Measurements from ENCODE around the gene MAGI3.
"Not testable (repeated sequence)": the region's sequence is repeated elsewhere in the genome, so short reads cannot be mapped to it uniquely, and the experiment has no call there.

DNA sequence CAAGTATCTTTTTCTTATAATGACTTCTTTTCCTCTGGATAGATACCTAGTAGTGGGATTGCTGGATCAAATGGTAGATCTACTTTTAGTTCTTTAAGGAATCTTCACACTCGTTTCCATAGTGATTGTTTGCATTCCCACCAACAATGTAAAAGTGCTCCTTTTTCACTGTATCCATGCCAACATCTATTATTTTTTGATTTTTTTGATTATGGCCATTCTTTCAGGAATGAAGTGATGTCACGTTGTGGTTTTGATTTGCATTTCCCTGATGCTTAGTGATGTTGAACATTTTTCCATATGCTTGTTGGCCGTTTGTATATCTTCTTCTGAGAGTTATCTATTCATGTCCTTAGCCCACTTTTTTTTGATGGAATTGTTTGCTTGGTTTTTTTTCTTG, 94.8 kb downstream of the MAGI3 start:
- TF ChIP-seq, protein P1, sequence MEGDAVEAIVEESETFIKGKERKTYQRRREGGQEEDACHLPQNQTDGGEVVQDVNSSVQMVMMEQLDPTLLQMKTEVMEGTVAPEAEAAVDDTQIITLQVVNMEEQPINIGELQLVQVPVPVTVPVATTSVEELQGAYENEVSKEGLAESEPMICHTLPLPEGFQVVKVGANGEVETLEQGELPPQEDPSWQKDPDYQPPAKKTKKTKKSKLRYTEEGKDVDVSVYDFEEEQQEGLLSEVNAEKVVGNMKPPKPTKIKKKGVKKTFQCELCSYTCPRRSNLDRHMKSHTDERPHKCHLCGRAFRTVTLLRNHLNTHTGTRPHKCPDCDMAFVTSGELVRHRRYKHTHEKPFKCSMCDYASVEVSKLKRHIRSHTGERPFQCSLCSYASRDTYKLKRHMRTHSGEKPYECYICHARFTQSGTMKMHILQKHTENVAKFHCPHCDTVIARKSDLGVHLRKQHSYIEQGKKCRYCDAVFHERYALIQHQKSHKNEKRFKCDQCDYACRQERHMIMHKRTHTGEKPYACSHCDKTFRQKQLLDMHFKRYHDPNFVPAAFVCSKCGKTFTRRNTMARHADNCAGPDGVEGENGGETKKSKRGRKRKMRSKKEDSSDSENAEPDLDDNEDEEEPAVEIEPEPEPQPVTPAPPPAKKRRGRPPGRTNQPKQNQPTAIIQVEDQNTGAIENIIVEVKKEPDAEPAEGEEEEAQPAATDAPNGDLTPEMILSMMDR (IDR thresholded peaks at IDR 0.05; ENCODE audit: poor library complexity, severe bottlenecking), result not testable (repeated sequence)
- TF ChIP-seq POLR2AphosphoS5 (IDR thresholded peaks at IDR 0.05); EZH2 (IDR thresholded peaks at IDR 0.05; ENCODE audit: borderline replicate concordance, insufficient read depth, low read length, poor library complexity, severe bottlenecking): not testable (repeated sequence)

Measured in neural cell (in vitro differentiated cells).